Lower leg skin (tissue), 4 donors: Measurements from ENCODE around the gene MTF1. TPM values are rescaled to one million over a fixed set of nuclear protein-coding genes. Genes with fewer than 3 reads are reported as not detected.
"Not testable (repeated sequence)": the region's sequence is repeated elsewhere in the genome, so short reads cannot be mapped to it uniquely, and the experiment has no call there.

Experiments
- DNase-seq, 2 donors: peaks; one replicate each; pipeline ENCODE4 v3.0.0-alpha.2; 2019; ENCODE audit warnings: low spot score in 2 of 2
- H3K4me3 ChIP-seq: fragments of 200-600 bp; sonication (generic); 2 replicates; pipeline ENCODE4 v1.5.1; 2017; ENCODE audit warnings: mild to moderate bottlenecking, low read depth; ENCODE audit not compliant: poor library complexity, severe bottlenecking
- POLR2A ChIP-seq, 2 donors: fragments of 450-650 bp; IDR thresholded peaks; one replicate each; pipeline ENCODE4 v1.6.1; 2016 to 2017; ENCODE audit warnings: antibody characterized with exemption in 2 of 2, mild to moderate bottlenecking in 1 of 2, moderate library complexity in 1 of 2
- WGBS, 2 donors: methylation state at CpG; one replicate each; pipeline ENCODE4 v1.1.5; 2018; 5-methylcytosine and 5-hydroxymethylcytosine counted together
- intact Hi-C: fragments of 100-400 bp; cut with DNase I; formaldehyde crosslinking; loops from one replicate; pipeline ENCODE4 v1.15.0; 2023; ENCODE audit warnings: low total_unique reads
- total RNA-seq, 4 donors: library from RNA; depleted of rRNA; stranded (reverse); fragments of >200 nt; gene quantifications; one replicate each; pipeline ENCODE4 v1.1.0, GENCODE V29; 2016
- TF ChIP-seq, protein P1 (sequence below), 3 donors: fragments of 450-650 bp; IDR thresholded peaks; one replicate each; pipeline ENCODE4 v1.5.1; 2016; ENCODE audit warnings: antibody characterized with exemption in 3 of 3, mild to moderate bottlenecking in 3 of 3, moderate library complexity in 2 of 3

Gene MTF1
- total RNA-seq = 1 to 10 TPM; 6.7 to 9.6 (median 7.7) TPM

- peak within 1 kb of the TSS; percentile 94 for H3K4me3 ChIP-seq
- intact Hi-C loops = loop anchor here (5.0 kb wide), 1 partner anchor 167 kb away; the partner anchor contains the start of gene CDCA8
- no peak for TF ChIP-seq POLR2A (IDR thresholded peaks at IDR 0.05)
- TF ChIP-seq, protein P1, sequence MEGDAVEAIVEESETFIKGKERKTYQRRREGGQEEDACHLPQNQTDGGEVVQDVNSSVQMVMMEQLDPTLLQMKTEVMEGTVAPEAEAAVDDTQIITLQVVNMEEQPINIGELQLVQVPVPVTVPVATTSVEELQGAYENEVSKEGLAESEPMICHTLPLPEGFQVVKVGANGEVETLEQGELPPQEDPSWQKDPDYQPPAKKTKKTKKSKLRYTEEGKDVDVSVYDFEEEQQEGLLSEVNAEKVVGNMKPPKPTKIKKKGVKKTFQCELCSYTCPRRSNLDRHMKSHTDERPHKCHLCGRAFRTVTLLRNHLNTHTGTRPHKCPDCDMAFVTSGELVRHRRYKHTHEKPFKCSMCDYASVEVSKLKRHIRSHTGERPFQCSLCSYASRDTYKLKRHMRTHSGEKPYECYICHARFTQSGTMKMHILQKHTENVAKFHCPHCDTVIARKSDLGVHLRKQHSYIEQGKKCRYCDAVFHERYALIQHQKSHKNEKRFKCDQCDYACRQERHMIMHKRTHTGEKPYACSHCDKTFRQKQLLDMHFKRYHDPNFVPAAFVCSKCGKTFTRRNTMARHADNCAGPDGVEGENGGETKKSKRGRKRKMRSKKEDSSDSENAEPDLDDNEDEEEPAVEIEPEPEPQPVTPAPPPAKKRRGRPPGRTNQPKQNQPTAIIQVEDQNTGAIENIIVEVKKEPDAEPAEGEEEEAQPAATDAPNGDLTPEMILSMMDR (IDR thresholded peaks at IDR 0.05) = peak in 1 of 3 donors; percentile 71
- WGBS, 2 donors = 0% methylated on average over 59 to 60 of the region's 61 CpGs
- DNase-seq = peak; percentile 96 to 100
Observed at GRCh38 chr1:37859507-37860345, at the start of gene MTF1. TSS of gene MTF1 (minus strand) at chr1:37859592. CDS start at chr1:37857658, 1,934 bp downstream.

DNA sequence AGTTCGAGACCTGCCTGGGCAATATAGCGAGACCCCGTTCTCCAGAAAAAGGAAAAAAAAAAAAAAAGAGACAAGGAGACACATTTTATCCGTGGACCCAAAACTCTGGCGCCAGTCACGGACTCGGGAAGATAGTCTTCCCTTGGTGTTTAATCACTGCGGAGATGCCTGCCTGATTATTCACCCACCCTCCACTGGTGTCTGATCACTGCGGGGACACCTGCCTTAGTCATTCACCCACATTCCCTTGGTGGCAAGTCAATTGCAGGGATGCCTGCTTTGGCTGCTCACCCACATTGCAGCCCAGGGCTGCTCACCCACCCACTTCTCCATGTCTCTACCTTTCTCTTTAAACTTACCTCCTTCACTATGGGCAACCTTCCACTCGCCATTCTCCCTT is 49.1 kb upstream of the MTF1 start:
- H3K4me3 ChIP-seq, intact Hi-C loops, DNase-seq: not testable (repeated sequence)
- WGBS, 2 donors = 95 to 97% methylated on average over 10 of the region's 10 CpGs

DNA sequence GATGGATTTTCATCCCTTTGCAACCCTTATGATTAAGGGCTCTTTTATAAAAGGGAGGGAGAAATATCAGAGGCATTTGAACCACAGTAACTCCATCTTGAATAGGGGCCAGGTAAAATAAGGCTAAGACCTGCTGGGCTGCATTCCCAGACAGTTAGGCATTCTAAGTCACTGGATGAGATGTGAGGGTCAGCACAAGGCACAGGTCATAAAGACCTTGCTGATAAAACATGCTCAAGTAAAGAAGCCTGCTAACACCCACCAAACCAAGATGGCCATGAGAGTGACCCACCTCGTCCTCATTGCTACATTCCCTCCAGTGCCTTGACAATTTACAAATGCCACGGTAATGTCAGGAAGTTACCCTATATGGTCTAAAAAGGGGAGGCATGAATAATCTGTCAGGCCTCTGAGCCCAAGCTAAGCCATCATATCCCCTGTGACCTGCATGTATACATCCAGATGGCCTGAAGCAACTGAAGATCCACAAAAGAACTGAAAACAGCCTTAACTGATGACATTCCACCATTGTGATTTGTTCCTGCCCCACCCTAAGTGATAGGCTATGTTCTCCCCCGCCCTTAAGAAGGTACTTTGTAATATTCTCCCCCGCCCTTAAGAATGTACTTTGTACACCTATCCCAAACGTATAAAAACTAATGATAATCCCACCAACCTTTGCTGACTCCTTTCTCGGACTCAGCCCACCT is 48.2 kb upstream of the MTF1 start:
- 92 to 93% methylated on average over 6 of the region's 6 CpGs for WGBS, 2 donors
- intact Hi-C loops, H3K4me3 ChIP-seq, DNase-seq: not testable (repeated sequence)

DNA sequence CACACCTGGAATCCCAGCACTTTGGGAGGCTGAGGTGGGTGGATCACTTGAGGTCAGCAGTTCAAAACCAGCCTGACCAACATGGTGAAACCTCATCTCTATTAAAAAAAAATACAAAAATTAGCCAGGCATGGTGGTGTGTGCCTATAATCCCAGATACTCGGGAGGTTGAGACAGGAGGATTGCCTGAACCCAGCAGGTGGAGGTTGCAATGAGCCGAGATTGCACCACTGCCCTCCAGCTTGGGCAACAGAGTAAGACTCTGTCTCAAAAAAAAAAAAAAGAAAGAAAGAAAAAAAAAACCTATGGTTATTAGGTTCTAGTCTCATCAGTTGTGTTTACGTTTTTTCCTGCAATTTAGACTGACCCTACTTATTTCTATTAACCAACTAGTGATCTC is 47.2 kb upstream of the MTF1 start:
- H3K4me3 ChIP-seq, DNase-seq, intact Hi-C loops: not testable (repeated sequence)
- 98 to 99% methylated on average over 3 of the region's 3 CpGs for WGBS, 2 donors

DNA sequence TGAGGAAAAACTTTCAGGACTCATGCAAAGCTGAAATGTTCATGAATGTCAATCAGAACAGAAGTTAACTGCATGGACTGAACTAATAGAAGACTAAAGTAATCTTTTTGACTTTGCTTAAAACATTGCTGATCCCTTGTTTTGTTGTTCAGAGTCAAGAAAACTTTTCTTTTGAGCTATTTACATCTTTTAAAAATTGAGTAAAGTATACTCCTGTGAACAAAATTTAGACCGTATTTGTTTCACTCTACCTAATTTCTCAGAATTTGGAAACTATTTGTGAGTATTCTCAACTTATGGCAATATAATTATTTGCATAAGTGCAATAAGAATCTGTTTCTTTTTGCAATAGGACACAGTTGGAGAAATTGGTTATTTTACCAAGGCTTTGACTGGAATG is 46.3 kb upstream of the MTF1 start:
- intact Hi-C loops = no loop called here
- DNase-seq = no peak
- WGBS, 2 donors = 92 to 97% methylated on average over 1 of the region's 1 CpG
- no peak overlapping the region for H3K4me3 ChIP-seq
- TF ChIP-seq, protein P1 (IDR thresholded peaks at IDR 0.05) = no peak
- TF ChIP-seq POLR2A (IDR thresholded peaks at IDR 0.05) = no peak

DNA sequence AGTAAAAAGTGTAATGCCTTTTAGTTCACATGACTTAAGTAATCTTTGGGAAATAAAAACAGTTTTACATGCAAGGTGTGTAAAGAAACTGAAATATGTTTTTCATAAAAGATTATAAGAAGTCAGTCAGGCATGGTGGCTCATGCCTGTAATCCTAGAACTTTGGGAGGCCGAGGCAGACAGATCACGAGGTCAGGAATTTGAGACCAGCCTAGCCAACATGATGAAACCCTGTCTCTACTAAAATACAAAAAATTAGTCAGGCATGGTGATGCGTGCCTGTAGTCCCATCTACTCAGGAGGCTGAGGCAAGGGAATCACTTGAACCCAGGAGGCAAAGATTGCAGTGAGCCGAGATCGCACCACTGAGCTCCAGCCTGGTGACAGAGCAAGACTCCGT is 44.5 kb upstream of the MTF1 start:
- WGBS, 2 donors = 92 to 95% methylated on average over 6 of the region's 6 CpGs
- DNase-seq, intact Hi-C loops, H3K4me3 ChIP-seq: not testable (repeated sequence)

DNA sequence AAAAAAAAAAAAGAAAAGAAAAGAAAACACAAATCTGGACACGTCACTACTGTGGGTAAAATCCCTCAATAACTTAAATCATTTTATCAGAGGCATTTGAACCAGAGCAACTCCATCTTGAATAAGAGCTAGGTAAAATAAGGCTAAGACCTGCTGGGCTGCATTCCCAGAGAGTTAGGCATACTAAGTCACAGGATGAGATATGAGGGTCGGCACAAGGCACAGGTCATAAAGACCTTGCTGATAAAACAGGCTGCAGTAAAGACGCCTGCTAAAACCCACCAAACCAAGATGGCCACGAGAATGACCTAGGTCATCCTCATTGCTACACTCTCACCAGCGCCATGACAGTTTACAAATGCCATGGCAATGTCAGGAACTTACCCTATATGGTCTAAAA is 43.6 kb upstream of the MTF1 start:
- WGBS, 2 donors = 86 to 90% methylated on average over 5 of the region's 5 CpGs
- intact Hi-C loops = no loop called here
- no peak for DNase-seq
- no peak overlapping the region for H3K4me3 ChIP-seq
- TF ChIP-seq, protein P1 (IDR thresholded peaks at IDR 0.05) = no peak
